Measurements from ENCODE around the gene TMEM161A.

- TF ChIP-seq CTCF (IDR thresholded peaks at IDR 0.05; ENCODE audit: borderline replicate concordance, extremely low read depth, low read length, poor library complexity, severe bottlenecking) (no peak), EZH2 (IDR thresholded peaks at IDR 0.05; ENCODE audit: borderline replicate concordance, low read depth, low read length, severe bottlenecking) (no peak)
These were observed 27.0 kb downstream of the TMEM161A start for GRCh38 chr19:19111136-19111835.
